NCI-H748 (cell line): ENCODE data around the gene TMPRSS11E.
A peak's percentile ranks its signal among the peaks of the same experiment; 100 is the strongest.
"Not testable (repeated sequence)": the region's sequence is repeated elsewhere in the genome, so short reads cannot be mapped to it uniquely, and the experiment has no call there.

ENCODE experiments used
- DNase-seq: peaks from one replicate; lab custom pipeline; 2025; ENCODE audit not compliant: unreplicated experiment; lab: John Stamatoyannopoulos, UW

TMPRSS11E gene

GRCh38 chr4:68460085-68460484 is 12.8 kb downstream of the TMPRSS11E start:
- no peak for DNase-seq

GRCh38 chr4:68461790-68462189 is 14.5 kb downstream of the TMPRSS11E start:
- no peak for DNase-seq

- DNase-seq = no peak
Measured at GRCh38 chr4:68462691-68463090, 15.4 kb downstream of the TMPRSS11E start.

GRCh38 chr4:68463796-68464195 is 16.5 kb downstream of the TMPRSS11E start:
- DNase-seq = no peak

- no peak for DNase-seq
Measured at GRCh38 chr4:68465058-68465457, 17.8 kb downstream of the TMPRSS11E start.

- no peak for DNase-seq
Measured at GRCh38 chr4:68466185-68466584, 18.9 kb downstream of the TMPRSS11E start.

GRCh38 chr4:68466751-68467150 is 19.5 kb downstream of the TMPRSS11E start:
- no peak for DNase-seq

GRCh38 chr4:68469482-68469881 is 22.2 kb downstream of the TMPRSS11E start:
- DNase-seq = no peak

GRCh38 chr4:68476191-68476590 is 28.9 kb downstream of the TMPRSS11E start:
- DNase-seq = no peak

GRCh38 chr4:68489338-68489737 is 42.1 kb downstream of the TMPRSS11E start:
- DNase-seq = no peak

GRCh38 chr4:68490826-68491457 is 43.7 kb downstream of the TMPRSS11E start:
- DNase-seq = no peak

- DNase-seq = no peak
Measured at GRCh38 chr4:68494688-68495087, 47.4 kb downstream of the TMPRSS11E start.

GRCh38 chr4:68498413-68499007 is 51.2 kb downstream of the TMPRSS11E start:
- DNase-seq = peak; percentile 52

GRCh38 chr4:68499021-68499420 is 51.8 kb downstream of the TMPRSS11E start:
- DNase-seq = no peak

- DNase-seq = not testable (repeated sequence)
Measured at GRCh38 chr4:68503462-68503861, 56.2 kb downstream of the TMPRSS11E start.

GRCh38 chr4:68504836-68505235 is 57.6 kb downstream of the TMPRSS11E start:
- peak; percentile 8 for DNase-seq

- DNase-seq = not testable (repeated sequence)
Measured at GRCh38 chr4:68505452-68505851, 58.2 kb downstream of the TMPRSS11E start.

- no peak for DNase-seq
Measured at GRCh38 chr4:68518889-68519288, 71.6 kb downstream of the TMPRSS11E start.

- DNase-seq = no peak
Measured at GRCh38 chr4:68520985-68521384, 73.7 kb downstream of the TMPRSS11E start.

GRCh38 chr4:68522232-68522631 is 75.0 kb downstream of the TMPRSS11E start:
- DNase-seq = not testable (repeated sequence)

- DNase-seq = no peak
Measured at GRCh38 chr4:68535974-68536373, 88.7 kb downstream of the TMPRSS11E start.

GRCh38 chr4:68536375-68536774 is 89.1 kb downstream of the TMPRSS11E start:
- DNase-seq = no peak

GRCh38 chr4:68542742-68543141 is 95.5 kb downstream of the TMPRSS11E start:
- peak; percentile 5 for DNase-seq
